GM12878 (cell line): Measurements from ENCODE around the gene SLC35G6.

ENCODE experiments used
- CBX5 ChIP-seq: sonication (generic); IDR thresholded peaks from 2 replicates; pipeline ENCODE4 v1.6.1; 2016; ENCODE audit warnings: low read depth, moderate library complexity, mild to moderate bottlenecking, inconsistent platforms
- CREB1 ChIP-seq: IDR thresholded peaks from 2 replicates; pipeline ENCODE4 v1.6.1; 2012; ENCODE audit warnings: low read depth, mild to moderate bottlenecking, inconsistent platforms
- CTCF ChIP-seq, 3 experiments: IDR thresholded peaks in 2 of 3; conservative IDR thresholded peaks in 1 of 3; 2 replicates each; pipeline ENCODE4 v1.5.1; 2011; ENCODE audit warnings: low read depth in 3 of 3, low read length in 3 of 3, mild to moderate bottlenecking in 3 of 3, control low read depth in 2 of 3, moderate library complexity in 2 of 3, inconsistent platforms in 1 of 3, mixed read lengths in 1 of 3; ENCODE audit not compliant: control insufficient read depth in 2 of 3, insufficient read depth in 1 of 3; ENCODE audit errors: extremely low read depth in 1 of 3
- ETV6 ChIP-seq, 2 experiments: fragments of 450-650 bp in 1 of 2; IDR thresholded peaks in 1 of 2; conservative IDR thresholded peaks in 1 of 2; 2 replicates each; pipeline ENCODE4 v1.6.1; 2014; ENCODE audit warnings: antibody characterized with exemption in 1 of 2, borderline replicate concordance in 1 of 2, low read depth in 1 of 2, mild to moderate bottlenecking in 1 of 2, moderate library complexity in 1 of 2
- JUND ChIP-seq: IDR thresholded peaks from 2 replicates; pipeline ENCODE4 v1.6.1; 2012; ENCODE audit warnings: low read depth, mild to moderate bottlenecking, low read length, improper control_type of control experiment, moderate library complexity
- POLR2AphosphoS5 ChIP-seq: IDR thresholded peaks from 2 replicates; pipeline ENCODE4 v1.6.1; 2011; ENCODE audit warnings: mild to moderate bottlenecking, low read length, inconsistent platforms
- SUZ12 ChIP-seq: fragments of 200-600 bp; sonication (generic); IDR thresholded peaks from one replicate; pipeline ENCODE4 v1.6.1; 2018; ENCODE audit warnings: antibody characterized with exemption, mild to moderate bottlenecking; ENCODE audit not compliant: unreplicated experiment
- TF ChIP-seq, protein P1 (sequence below): fragments of 450-650 bp; formaldehyde crosslinking; IDR thresholded peaks from 2 replicates; pipeline ENCODE4 v1.5.0; 2022; ENCODE audit warnings: mild to moderate bottlenecking, missing genetic modification characterization

GRCh38 chr17:7432296-7432695, 49.0 kb upstream of the SLC35G6 start:
- no peak for TF ChIP-seq JUND
- no peak for TF ChIP-seq POLR2AphosphoS5
- TF ChIP-seq CTCF (IDR thresholded peaks at IDR 0.05 in 2 of 3, conservative IDR thresholded peaks at IDR 0.05 in 1 of 3; ENCODE audit: control insufficient read depth in 2 of 3, extremely low read depth in 1 of 3, insufficient read depth in 1 of 3, low read depth in 3 of 3, low read length in 3 of 3) = no peak
- no peak for TF ChIP-seq CBX5
- TF ChIP-seq CREB1 = no peak
- no peak for TF ChIP-seq SUZ12
- TF ChIP-seq ETV6 (conservative IDR thresholded peaks at IDR 0.05 in 1 of 2, IDR thresholded peaks at IDR 0.05 in 1 of 2; ENCODE audit: borderline replicate concordance in 1 of 2, low read depth in 1 of 2) = no peak
- TF ChIP-seq, protein P1, sequence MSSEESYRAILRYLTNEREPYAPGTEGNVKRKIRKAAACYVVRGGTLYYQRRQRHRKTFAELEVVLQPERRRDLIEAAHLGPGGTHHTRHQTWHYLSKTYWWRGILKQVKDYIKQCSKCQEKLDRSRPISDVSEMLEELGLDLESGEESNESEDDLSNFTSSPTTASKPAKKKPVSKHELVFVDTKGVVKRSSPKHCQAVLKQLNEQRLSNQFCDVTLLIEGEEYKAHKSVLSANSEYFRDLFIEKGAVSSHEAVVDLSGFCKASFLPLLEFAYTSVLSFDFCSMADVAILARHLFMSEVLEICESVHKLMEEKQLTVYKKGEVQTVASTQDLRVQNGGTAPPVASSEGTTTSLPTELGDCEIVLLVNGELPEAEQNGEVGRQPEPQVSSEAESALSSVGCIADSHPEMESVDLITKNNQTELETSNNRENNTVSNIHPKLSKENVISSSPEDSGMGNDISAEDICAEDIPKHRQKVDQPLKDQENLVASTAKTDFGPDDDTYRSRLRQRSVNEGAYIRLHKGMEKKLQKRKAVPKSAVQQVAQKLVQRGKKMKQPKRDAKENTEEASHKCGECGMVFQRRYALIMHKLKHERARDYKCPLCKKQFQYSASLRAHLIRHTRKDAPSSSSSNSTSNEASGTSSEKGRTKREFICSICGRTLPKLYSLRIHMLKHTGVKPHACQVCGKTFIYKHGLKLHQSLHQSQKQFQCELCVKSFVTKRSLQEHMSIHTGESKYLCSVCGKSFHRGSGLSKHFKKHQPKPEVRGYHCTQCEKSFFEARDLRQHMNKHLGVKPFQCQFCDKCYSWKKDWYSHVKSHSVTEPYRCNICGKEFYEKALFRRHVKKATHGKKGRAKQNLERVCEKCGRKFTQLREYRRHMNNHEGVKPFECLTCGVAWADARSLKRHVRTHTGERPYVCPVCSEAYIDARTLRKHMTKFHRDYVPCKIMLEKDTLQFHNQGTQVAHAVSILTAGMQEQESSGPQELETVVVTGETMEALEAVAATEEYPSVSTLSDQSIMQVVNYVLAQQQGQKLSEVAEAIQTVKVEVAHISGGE (CRISPR knock-in tag) = no peak
